Psoas muscle (tissue), 8 donors: Measurements from ENCODE around the gene ATG9A. TPM values are rescaled to one million over a fixed set of nuclear protein-coding genes. Genes with fewer than 3 reads are reported as not detected.

Source experiments
- ATAC-seq, 4 donors: fragments of 200-7000 bp; cut with Tn5 transposase; one replicate each; pipeline ENCODE4 v1.9.1; 2020; ENCODE audit warnings: moderate library complexity in 3 of 4, mild to moderate bottlenecking in 2 of 4
- DNase-seq, 2 donors: peaks; one replicate each; pipeline ENCODE4 v3.0.0-alpha.2; 2020
- H3K27ac ChIP-seq: fragments of 200-600 bp; one replicate; pipeline ENCODE4 v1.8.0; 2022
- H3K27me3 ChIP-seq, 3 donors: fragments of 200-600 bp in 1 of 3; one replicate each; pipeline versions ENCODE4 v1.6.1 to v1.8.0; 2013 to 2022; ENCODE audit warnings: low read length in 2 of 3, mild to moderate bottlenecking in 2 of 3, moderate library complexity in 1 of 3; ENCODE audit not compliant: insufficient read depth in 3 of 3
- H3K36me3 ChIP-seq, 2 donors: fragments of 200-600 bp in 1 of 2; one replicate each; pipeline versions ENCODE4 v1.6.1 to v1.8.0; 2013 to 2022; ENCODE audit warnings: low read depth in 1 of 2, mild to moderate bottlenecking in 1 of 2, moderate library complexity in 1 of 2; ENCODE audit not compliant: insufficient read depth in 1 of 2
- H3K4me1 ChIP-seq: fragments of 200-600 bp; one replicate; pipeline ENCODE4 v1.8.0; 2022
- H3K4me3 ChIP-seq: fragments of 200-600 bp; one replicate; pipeline ENCODE4 v1.8.0; 2022; ENCODE audit warnings: mild to moderate bottlenecking
- H3K9me3 ChIP-seq: fragments of 200-600 bp; one replicate; pipeline ENCODE4 v1.8.0; 2022
- WGBS, 3 donors: extraction: QIAGEN DNeasy Blood & Tissue Kit; methylation state at CpG; one replicate each; pipeline versions ENCODE4 v1.1.6 to v1.1.7; 2013; 5-methylcytosine and 5-hydroxymethylcytosine counted together
- intact Hi-C, 2 donors: fragments of 100-400 bp; cut with DNase I; formaldehyde crosslinking; loops; one replicate each; pipeline versions ENCODE4 v1.11.0 to v1.14.2; 2022
- polyA plus RNA-seq, 3 donors: library from polyadenylated mRNA; stranded (reverse); fragments of 200-250 nt; gene quantifications; one replicate each; pipeline ENCODE4 v1.2.3, GENCODE V29; 2013
- total RNA-seq, 4 donors: library from RNA; stranded (reverse); fragmentation: NEBNext Ultra II Directional in 2 of 4; extraction: Animal tissue kit (Norgen Biotek cat#: 25700) in 2 of 4; gene quantifications; one replicate each; pipeline versions ENCODE4 v1.2.1 to v1.2.4, GENCODE V29; 2021 to 2023
- TF ChIP-seq, protein P1 (sequence below): fragments of 200-600 bp; IDR thresholded peaks from one replicate; pipeline ENCODE4 v1.8.0; 2022; ENCODE audit warnings: antibody characterized with exemption
- donor health status: healthy with polysubstance abuse.
- donor health status: DM: no; HTN: no; CAD: no; lungs with moderate emphysema.
- donor health status: Bipolar disorder and iron deficiency.
- donor health status: healthy.
- donor health status: DM: yes; HTN: yes; CAD: no.
- donor health status: DM: no; HTN: no; CAD: no.
- donor health status: DM: no; HTN: no; CAD: no.
- donor health status: DM: yes; HTN: yes; CAD: no.

Gene ATG9A
- total and polyA plus RNA-seq, 7 donors = 41.6 to 180 (median 111) TPM

DNA sequence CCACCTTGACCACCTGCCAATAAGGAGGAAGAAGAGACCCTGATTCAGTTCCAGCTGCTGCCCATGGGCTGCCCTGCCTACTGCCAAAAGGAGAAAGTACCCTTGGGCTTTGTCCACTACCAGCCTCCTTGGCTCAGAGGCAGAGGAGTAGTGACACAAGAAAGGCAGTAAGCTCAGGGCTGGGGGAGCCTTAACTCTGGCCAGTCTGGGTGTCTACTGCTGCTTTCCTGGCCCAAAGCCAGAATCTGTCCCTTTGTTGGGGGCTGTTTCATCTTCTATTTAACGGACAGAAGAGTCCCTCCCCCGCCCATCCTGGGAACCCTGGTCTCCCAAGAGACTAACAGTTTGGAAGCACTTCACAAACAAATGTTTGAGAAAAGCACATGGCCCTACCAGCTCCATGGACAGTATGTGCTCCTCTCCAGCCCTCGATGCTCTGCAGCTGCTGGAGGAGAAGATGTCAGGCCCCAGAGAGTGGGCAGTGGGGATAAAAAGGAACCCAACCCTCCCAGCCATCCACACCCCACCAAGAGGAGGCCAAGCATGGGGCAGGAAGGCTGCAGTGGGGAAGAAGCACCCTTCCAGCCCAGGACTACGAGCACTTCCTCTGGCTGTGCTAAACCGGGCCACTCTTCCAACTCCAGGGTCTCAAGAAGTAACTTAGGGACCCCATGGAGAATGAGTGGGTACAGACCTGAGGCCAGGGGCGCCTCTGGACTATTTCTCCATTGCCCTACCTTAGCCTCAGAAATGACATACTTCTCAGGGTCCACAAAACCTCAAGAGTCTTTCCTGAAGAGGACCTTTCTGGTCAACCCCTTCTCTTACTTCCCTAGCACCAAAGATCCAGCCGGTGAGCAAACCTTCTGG, 1.2 kb downstream of the ATG9A start:
- Histone ChIP-seq H3K27me3 (no peaks in the 10 kb centered on the region), H3K4me3 (peak overlapping the region; percentile 87), H3K4me1 (peaks cover 19% of the 10 kb centered on the region), H3K9me3 (no peaks in the 10 kb centered on the region), H3K27ac (peak overlapping the region; percentile 98), H3K36me3 (peaks cover 2 to 71% of the 10 kb centered on the region in 2 donors)
- no peak for ATAC-seq
- peak in 1 of 2 donors; percentile 32 for DNase-seq
- 32 to 42% (median 37%) methylated on average over 6 to 7 of the region's 7 CpGs for WGBS, 3 donors
- TF ChIP-seq, protein P1, sequence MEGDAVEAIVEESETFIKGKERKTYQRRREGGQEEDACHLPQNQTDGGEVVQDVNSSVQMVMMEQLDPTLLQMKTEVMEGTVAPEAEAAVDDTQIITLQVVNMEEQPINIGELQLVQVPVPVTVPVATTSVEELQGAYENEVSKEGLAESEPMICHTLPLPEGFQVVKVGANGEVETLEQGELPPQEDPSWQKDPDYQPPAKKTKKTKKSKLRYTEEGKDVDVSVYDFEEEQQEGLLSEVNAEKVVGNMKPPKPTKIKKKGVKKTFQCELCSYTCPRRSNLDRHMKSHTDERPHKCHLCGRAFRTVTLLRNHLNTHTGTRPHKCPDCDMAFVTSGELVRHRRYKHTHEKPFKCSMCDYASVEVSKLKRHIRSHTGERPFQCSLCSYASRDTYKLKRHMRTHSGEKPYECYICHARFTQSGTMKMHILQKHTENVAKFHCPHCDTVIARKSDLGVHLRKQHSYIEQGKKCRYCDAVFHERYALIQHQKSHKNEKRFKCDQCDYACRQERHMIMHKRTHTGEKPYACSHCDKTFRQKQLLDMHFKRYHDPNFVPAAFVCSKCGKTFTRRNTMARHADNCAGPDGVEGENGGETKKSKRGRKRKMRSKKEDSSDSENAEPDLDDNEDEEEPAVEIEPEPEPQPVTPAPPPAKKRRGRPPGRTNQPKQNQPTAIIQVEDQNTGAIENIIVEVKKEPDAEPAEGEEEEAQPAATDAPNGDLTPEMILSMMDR = no peak
- intact Hi-C loops = no loop called here

- H3K4me3 ChIP-seq = no peak overlapping the region
- peaks cover 13% of the 10 kb centered on the region for H3K4me1 ChIP-seq
- H3K27ac ChIP-seq = no peak overlapping the region
- ATAC-seq (no peak), DNase-seq (no peak)
- TF ChIP-seq, protein P1 = no peak
- H3K36me3 ChIP-seq = peaks cover 8 to 78% of the 10 kb centered on the region in 2 donors
- 85 to 90% (median 87%) methylated on average over 3 of the region's 3 CpGs for WGBS, 3 donors
- H3K9me3 ChIP-seq = no peaks in the 10 kb centered on the region
- intact Hi-C loops = no loop called here
- no peaks in the 10 kb centered on the region for H3K27me3 ChIP-seq
Observed at GRCh38 chr2:219225350-219225749, 4.1 kb downstream of the ATG9A start.

DNA sequence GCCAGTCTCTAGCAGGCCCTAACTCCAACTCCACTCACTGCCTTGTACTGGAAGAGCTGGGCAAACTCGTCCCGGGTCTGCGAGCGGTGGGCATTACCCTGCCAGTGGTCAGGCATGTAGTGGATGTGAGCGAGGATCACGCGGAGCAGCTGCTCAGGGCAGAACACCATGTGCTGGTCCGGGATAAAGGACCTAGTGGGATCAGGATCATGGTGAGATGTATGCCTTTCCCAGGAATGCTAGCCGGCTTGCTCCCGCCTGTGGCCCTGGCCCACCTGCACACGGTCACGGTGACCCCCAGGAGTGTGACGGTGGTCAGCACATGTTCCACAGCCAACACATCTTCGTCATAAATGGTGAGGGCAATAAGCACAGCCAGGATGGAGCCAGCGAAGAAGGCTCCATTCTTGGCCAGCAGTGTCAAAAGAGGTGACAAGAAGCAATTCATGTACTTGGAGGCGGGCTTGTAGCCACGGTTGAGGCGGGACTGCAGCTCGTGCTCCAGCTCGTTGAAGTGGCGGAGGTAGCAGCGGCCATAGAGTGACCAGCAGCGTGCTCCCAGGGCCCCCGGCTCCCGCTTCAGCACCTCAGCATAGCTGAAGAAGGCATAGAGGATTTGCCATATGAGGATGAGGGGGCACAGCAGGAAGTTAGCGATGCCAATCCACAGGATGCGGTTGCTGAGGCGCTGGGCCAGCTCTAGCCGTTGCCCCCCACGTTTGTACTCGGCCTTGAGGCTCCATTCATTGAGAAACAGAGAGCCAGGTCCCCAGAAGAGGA, 5.4 kb downstream of the ATG9A start:
- DNase-seq (no peak), ATAC-seq (no peak)
- TF ChIP-seq, protein P1 = no peak
- Histone ChIP-seq H3K9me3 (no peaks in the 10 kb centered on the region), H3K4me3 (no peak overlapping the region), H3K27me3 (no peaks in the 10 kb centered on the region), H3K4me1 (peaks cover 20% of the 10 kb centered on the region), H3K27ac (no peak overlapping the region), H3K36me3 (peaks cover 8 to 88% of the 10 kb centered on the region in 2 donors)
- intact Hi-C loops = no loop called here
- 92 to 96% (median 93%) methylated on average over 31 of the region's 31 CpGs for WGBS, 3 donors

DNA sequence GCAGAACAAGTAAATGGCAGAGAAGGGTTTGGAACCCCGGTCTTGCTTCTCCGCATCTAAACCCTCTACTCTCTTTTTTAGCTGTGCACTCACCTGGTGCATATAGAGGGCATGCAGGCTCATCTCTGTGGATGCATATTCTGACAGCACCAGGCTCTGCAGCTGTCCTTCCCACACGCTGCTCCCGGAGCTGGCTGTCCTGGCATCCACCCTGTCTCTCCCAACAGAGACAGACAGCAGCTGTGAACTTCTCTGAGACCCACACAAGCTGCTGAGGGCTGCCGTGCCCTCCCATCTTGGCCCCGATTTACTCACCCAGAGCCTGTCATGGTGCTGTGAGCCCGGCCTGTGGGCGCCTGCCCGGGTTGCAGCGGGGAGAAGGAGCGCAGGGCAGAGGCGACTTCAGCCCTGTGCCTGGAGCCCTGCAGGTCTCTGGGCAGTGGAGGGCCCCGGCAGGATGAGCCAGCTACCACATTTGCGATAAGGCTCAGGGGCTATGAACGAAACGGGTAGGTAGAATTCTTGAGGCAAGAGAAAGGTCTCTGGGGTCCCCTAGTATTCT, 7.4 kb downstream of the ATG9A start:
- WGBS, 3 donors = 63 to 72% (median 71%) methylated on average over 16 of the region's 16 CpGs
- Histone ChIP-seq H3K4me3 (no peak overlapping the region), H3K4me1 (peaks cover 15% of the 10 kb centered on the region), H3K36me3 (peaks cover 8 to 77% of the 10 kb centered on the region in 2 donors), H3K27ac (peak overlapping the region; percentile 23), H3K27me3 (no peaks in the 10 kb centered on the region), H3K9me3 (no peaks in the 10 kb centered on the region)
- intact Hi-C loops = no loop called here
- DNase-seq (no peak), ATAC-seq (no peak)
- TF ChIP-seq, protein P1 = no peak
